HEK293T (cell line): ENCODE data around the gene TNPO2.
"Not testable (repeated sequence)": the region's sequence is repeated elsewhere in the genome, so short reads cannot be mapped to it uniquely, and the experiment has no call there.

Source experiments
- CTCF ChIA-PET: fragments of 350-600 bp; formaldehyde crosslinking; extraction: SDS; loops from one replicate; lab custom pipeline; 2021; ENCODE audit warnings: antibody characterized with exemption, inconsistent platforms; lab: Yijun Ruan, JAX
- POLR2A ChIA-PET: fragments of 350-600 bp; formaldehyde crosslinking; extraction: SDS; loops from one replicate; lab custom pipeline; 2020; ENCODE audit warnings: antibody characterized with exemption, inconsistent platforms; lab: Yijun Ruan, JAX
- DNase-seq: peaks from one replicate; pipeline ENCODE4 v3.0.0; 2012; ENCODE audit warnings: mixed read lengths; ENCODE audit errors: extremely low spot score
- ARNT ChIP-seq: fragments of 450-650 bp; IDR thresholded peaks from 2 replicates; pipeline ENCODE4 v1.6.1; 2017; ENCODE audit warnings: mild to moderate bottlenecking
- BHLHE40 ChIP-seq: fragments of 450-650 bp; IDR thresholded peaks from 2 replicates; pipeline ENCODE4 v1.6.1; 2016; ENCODE audit warnings: mild to moderate bottlenecking, moderate library complexity, borderline replicate concordance
- CTBP1 ChIP-seq: fragments of 450-650 bp; IDR thresholded peaks from 2 replicates; pipeline ENCODE4 v1.6.1; 2016; ENCODE audit warnings: borderline replicate concordance
- ELF4 ChIP-seq: fragments of 450-650 bp; IDR thresholded peaks from 2 replicates; pipeline ENCODE4 v1.6.1; 2017; ENCODE audit warnings: antibody characterized with exemption
- FOXA1 ChIP-seq: fragments of 450-650 bp; IDR thresholded peaks from 2 replicates; pipeline ENCODE4 v1.6.1; 2016; ENCODE audit warnings: mild to moderate bottlenecking
- FOXK2 ChIP-seq: fragments of 450-650 bp; IDR thresholded peaks from 2 replicates; pipeline ENCODE4 v1.6.1; 2016; ENCODE audit warnings: mild to moderate bottlenecking
- FOXM1 ChIP-seq: fragments of 450-650 bp; IDR thresholded peaks from 2 replicates; pipeline ENCODE4 v1.6.1; 2017; ENCODE audit warnings: mild to moderate bottlenecking, borderline replicate concordance
- HDGF ChIP-seq: fragments of 450-650 bp; IDR thresholded peaks from 2 replicates; pipeline ENCODE4 v1.6.1; 2017; ENCODE audit warnings: antibody characterized with exemption, borderline replicate concordance
- L3MBTL2 ChIP-seq: fragments of 450-650 bp; conservative IDR thresholded peaks from 2 replicates; pipeline ENCODE4 v1.6.1; 2016; ENCODE audit warnings: mild to moderate bottlenecking
- LEF1 ChIP-seq: fragments of 450-650 bp; IDR thresholded peaks from 2 replicates; pipeline ENCODE4 v1.6.1; 2017; ENCODE audit warnings: mild to moderate bottlenecking, borderline replicate concordance
- NFRKB ChIP-seq: fragments of 450-650 bp; IDR thresholded peaks from 2 replicates; pipeline ENCODE4 v1.6.1; 2016; ENCODE audit warnings: mild to moderate bottlenecking, moderate library complexity
- SP1 ChIP-seq: fragments of 450-650 bp; IDR thresholded peaks from 2 replicates; pipeline ENCODE4 v1.6.1; 2017
- SUZ12 ChIP-seq: fragments of 450-650 bp; IDR thresholded peaks from 2 replicates; pipeline ENCODE4 v1.6.1; 2016; ENCODE audit warnings: mild to moderate bottlenecking
- TARDBP ChIP-seq: fragments of 450-650 bp; IDR thresholded peaks from 2 replicates; pipeline ENCODE4 v1.6.1; 2016
- ZNF384 ChIP-seq: fragments of 450-650 bp; IDR thresholded peaks from 2 replicates; pipeline ENCODE4 v1.6.1; 2016
- TF ChIP-seq, protein P1 (sequence below): fragments of 450-650 bp; IDR thresholded peaks from 2 replicates; pipeline ENCODE4 v1.6.1; 2016

Gene TNPO2

DNA sequence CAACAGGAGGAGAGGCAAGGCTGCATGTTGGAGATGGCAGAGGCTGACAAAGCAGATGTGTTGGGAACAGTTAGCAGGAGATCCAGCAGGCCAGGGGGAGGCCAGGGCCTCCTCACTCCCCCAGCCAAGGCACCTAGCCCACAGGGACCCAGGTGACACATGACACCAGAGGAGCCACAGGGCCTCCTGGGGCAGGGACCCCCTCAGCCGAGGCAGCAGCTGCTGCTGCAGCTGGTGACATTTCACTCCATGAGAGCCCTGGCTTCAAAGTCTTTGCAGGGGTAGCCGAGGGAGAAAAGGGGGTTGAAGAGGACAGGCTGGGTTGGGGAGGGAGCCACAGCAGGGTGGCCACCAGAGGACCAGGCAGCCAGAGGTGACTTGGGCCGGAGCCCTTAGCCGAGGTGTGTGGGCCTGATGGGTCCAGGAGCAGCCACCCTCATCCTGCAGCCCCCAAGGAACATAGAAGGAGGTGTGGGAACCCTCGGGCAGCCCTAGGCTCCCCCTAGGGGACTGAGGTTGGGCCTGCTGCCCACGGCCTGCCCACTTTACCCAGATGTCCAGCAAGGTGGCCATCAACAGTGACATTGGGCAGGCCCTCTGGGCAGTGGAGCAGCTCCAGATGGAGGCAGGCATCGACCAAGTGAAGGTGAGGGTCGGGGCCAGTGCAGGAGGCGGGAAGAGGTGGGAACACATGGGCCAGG is 36.1 kb downstream of the TNPO2 start, which contains the start of gene GNG14:
GNG14 (plus strand) TSS at position 503 of the 701 bp plus-strand sequence; CDS start at position 554, 51 bp downstream.
- POLR2A ChIA-PET = no interaction called here
- TF ChIP-seq L3MBTL2 (no peak), CTBP1 (no peak), LEF1 (no peak), NFRKB (no peak), HDGF (no peak), FOXM1 (no peak), BHLHE40 (no peak), FOXK2 (no peak), ARNT (no peak), TARDBP (no peak), SP1 (no peak)
- TF ChIP-seq, protein P1, sequence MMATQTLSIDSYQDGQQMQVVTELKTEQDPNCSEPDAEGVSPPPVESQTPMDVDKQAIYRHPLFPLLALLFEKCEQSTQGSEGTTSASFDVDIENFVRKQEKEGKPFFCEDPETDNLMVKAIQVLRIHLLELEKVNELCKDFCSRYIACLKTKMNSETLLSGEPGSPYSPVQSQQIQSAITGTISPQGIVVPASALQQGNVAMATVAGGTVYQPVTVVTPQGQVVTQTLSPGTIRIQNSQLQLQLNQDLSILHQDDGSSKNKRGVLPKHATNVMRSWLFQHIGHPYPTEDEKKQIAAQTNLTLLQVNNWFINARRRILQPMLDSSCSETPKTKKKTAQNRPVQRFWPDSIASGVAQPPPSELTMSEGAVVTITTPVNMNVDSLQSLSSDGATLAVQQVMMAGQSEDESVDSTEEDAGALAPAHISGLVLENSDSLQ = no peak
- no peak for DNase-seq
- CTCF ChIA-PET = no interaction called here

DNA sequence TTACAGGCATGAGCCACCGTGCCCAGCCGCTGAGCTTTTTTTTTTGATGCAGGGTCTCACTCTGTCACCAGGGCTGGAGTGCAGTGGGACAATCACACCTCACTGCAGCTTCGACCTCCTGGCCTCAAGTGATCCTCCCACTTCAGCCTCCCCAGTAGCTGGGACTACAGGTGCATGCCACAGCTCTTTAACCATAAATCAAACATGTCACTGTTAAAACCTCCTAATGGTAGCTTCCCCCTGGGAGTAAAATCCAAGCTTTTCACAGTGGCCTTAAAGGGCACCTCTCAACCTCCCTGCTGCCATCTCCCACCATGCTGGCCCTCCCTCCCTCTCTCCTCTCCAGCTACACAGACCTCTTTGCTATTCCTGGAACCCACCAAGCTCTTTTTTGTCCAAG is 37.9 kb downstream of the TNPO2 start:
- TF ChIP-seq, protein P1 = peak; percentile 68
- no peak for TF ChIP-seq NFRKB
- DNase-seq = no peak
- CTCF ChIA-PET = interaction anchor here (0.6 kb wide), 1 partner anchor 162 kb away, joined by 3 read pairs; no protein-coding TSS in a partner anchor
- POLR2A ChIA-PET = interaction anchor here (1.1 to 1.3 kb wide), 2 partner anchors 18 to 75 kb away, joined by 3 to 4 read pairs; partner anchors contain the start of genes ZNF490 and ZNF791

DNA sequence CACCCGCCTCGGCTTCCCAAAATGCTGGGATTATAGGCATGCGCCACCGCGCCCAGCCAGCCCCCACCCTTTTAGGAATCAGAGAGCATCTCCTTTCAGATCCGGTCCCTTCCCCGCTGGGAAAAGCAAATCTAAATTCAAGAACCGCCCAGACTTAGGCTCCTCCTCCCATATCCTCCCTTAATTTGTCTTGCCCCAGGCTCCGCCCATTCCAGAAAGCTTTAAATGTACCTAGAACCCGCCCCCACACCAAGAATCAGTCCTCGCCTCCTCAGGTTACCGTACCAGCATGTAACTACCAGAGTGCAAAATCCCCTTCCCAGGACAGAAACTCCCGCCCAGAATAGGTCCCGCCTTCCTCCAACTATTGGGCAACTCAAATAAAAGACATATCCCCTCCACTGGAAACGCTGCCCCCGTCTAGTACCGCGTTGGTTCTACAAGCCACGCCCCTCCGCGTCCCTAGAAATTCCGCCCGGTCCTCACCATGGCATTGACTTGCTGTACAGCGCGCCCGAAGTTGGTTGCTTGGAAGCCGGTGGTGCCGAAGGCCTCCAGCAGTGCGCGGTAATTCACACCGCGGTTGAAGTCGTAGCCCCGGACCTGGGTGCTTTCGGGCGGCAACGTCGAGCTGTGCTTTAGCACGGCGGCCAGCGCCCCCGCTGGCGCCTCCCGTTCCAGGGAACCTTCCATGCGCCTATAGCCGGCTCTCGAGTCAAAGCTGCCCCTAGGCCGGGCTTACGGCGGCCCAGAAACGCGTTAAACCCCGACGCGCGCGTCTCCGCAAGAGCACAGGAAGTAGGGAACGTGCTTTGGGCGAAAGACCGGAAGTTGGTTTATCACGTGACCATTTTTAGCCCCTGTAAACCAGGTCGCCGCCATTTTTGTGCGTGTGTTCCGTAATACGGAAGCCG is 42.4 kb downstream of the TNPO2 start, which contains the start of gene DHPS:
DHPS (minus strand) TSS at position 807 of the 914 bp plus-strand sequence; CDS start at position 693, 114 bp downstream.
- ChIA-PET CTCF (interaction anchor here (0.7 to 1.0 kb wide), 2 partner anchors 9 to 79 kb away, joined by 5 to 7 read pairs; no protein-coding TSS in a partner anchor), POLR2A (interaction anchor here (0.6 to 1.9 kb wide), 17 partner anchors 9 to 192 kb away, joined by 3 to 9 read pairs (median 4); partner anchors contain the start of genes FBXW9, GET3, MAN2B1 and TNPO2)
- TF ChIP-seq NFRKB = no peak; the same call in 1 of the 2 replicates
- no peak for TF ChIP-seq SP1
- no peak for TF ChIP-seq SUZ12
- no peak for TF ChIP-seq FOXM1
- peak; percentile 79 for TF ChIP-seq ELF4
- 0 out of 2 replicates have a peak, but pooled peaks have one; percentile 10 for TF ChIP-seq HDGF
- TF ChIP-seq ARNT = no peak
- TF ChIP-seq, protein P1 = peak; percentile 46
- no peak for TF ChIP-seq FOXA1
- TF ChIP-seq FOXK2 = no peak
- TF ChIP-seq CTBP1 = no peak
- no peak for TF ChIP-seq BHLHE40
- TF ChIP-seq L3MBTL2 = peak; percentile 94
- TF ChIP-seq TARDBP = no peak
- peak; percentile 99 for TF ChIP-seq ZNF384
- no peak for TF ChIP-seq LEF1
- peak; percentile 88 for DNase-seq

DNA sequence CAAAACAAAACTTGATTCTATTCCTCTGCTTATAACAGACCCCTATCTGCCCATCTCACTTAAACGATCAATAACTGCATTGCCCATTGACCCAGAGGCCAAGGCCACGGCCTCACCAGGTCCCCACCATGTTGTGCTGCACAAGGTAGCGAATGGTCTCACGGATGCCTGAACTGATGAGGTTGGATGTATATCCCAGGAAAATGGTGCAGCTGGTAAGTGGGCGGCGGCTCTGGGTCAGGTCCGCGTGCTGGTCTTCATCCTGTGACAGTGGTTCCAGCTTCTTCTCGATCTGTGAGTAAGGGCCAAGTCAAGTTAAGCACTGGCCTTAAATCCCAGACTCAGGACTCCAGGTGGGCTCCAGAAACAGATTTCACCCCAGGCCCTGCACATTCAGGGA is 43.7 kb downstream of the TNPO2 start:
- POLR2A ChIA-PET = interaction anchor here (1.2 to 1.5 kb wide), 3 partner anchors 13 to 57 kb away, joined by 3 to 8 read pairs (median 4); partner anchors contain the start of gene GET3
- CTCF ChIA-PET = no interaction called here
- no peak for DNase-seq
- TF ChIP-seq HDGF = no peak
- TF ChIP-seq TARDBP = no peak
- TF ChIP-seq SUZ12 = no peak

DNA sequence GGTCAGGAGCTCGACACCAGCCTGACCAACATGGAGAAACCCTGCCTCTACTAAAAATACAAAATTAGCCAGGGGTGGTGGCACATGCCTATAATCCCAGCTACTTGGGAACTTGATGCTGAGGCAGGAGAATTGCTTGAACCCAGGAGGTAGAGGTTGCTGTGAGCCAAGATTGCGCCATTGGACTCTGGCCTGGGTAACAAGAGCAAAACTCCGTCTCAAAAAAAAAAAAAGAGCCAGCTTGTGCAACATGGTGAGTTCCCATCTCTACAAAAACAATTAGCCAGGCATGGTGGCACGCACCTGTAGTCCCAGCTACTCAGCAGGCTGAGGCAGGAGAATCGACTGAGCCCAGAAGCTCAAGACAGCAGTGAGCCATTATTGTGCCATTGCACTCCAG is 45.7 kb downstream of the TNPO2 start:
- DNase-seq = not testable (repeated sequence)
- ChIA-PET POLR2A (interaction anchor here (2.0 kb wide), 1 partner anchor 9 kb away, joined by 7 read pairs; a partner anchor contains a TSS), CTCF (interaction anchor here (0.6 kb wide), 2 partner anchors 88 to 473 kb away, joined by 3 to 5 read pairs; no protein-coding TSS in a partner anchor)

DNA sequence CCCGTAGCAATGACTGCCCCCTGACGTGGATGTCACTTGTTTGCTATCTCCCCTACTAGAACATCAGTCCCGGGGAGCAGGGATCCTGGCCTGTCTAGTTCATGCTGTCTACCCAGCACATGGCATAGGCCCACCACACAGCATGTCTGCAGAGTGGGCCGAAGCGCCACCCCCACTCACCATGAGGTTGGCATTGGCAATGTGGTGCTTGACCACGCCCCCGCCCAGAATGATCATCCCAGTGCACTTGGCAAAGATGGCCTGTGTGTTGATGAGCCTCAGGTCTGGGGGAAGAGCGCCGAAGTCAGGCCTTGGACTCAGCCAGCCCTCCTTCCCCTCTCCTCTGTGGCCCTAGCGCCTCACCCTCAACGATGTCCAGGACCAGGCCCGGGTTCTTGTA is 46.8 kb downstream of the TNPO2 start:
- DNase-seq = no peak
- TF ChIP-seq ARNT (no peak), NFRKB (no peak), ZNF384 (no peak), SUZ12 (no peak), L3MBTL2 (no peak), SP1 (no peak), ELF4 (no peak)
- TF ChIP-seq, protein P1 = no peak
- ChIA-PET CTCF (interaction anchor here (0.8 kb wide), 2 partner anchors 288 to 515 kb away, joined by 3 read pairs; no protein-coding TSS in a partner anchor), POLR2A (interaction anchor here (2.0 kb wide), 1 partner anchor 8 kb away, joined by 7 read pairs; a partner anchor contains a TSS)
